Heart left ventricle (tissue), 13 donors: ENCODE results near the gene MAP4K5.

Experiments
- CTCF ChIP-seq, 12 donors: fragments of 200-600 bp; sonication (generic) in 4 of 12; IDR thresholded peaks; one replicate each; pipeline versions ENCODE4 v1.5.0 to v1.8.0; 2018 to 2022; ENCODE audit warnings: antibody characterized with exemption in 12 of 12, mild to moderate bottlenecking in 5 of 12
- POLR2A ChIP-seq, 2 donors: fragments of 450-650 bp; IDR thresholded peaks; one replicate each; pipeline ENCODE4 v1.6.1; 2017; ENCODE audit warnings: antibody characterized with exemption in 2 of 2, mild to moderate bottlenecking in 2 of 2, moderate library complexity in 2 of 2
- donor health status: ischemic (EF 13 %, LVEDD 7.1; RV severe dilation, severe dysfunction).
- donor health status: DM: no; HTN: yes; CAD: no.
- donor health status: DM: no; HTN: no; CAD: no.
- donor health status: ischemic (EF 25% LVEDD 6.9; RV normal size, moderate dysfunction).
- donor health status: ischemic (EF 25% LVEDD 5.7; RV mildly dilated, moderate dysfunction).
- donor health status: ischemic (EF 35%, LVEDD 5.7; RV mildly dilated, moderate dysfunction).
- donor health status: nonischemic (EF 11% LVEDD 7.7; RV severe dilation, severe dysfunction).
- donor health status: DM: yes; HTN: yes; CAD: no.
- donor health status: PGD.
- donor health status: ischemic (EF 29% LVEDD 5.4; RV normal size, mild dysfunction).
- donor health status: nonischemic (EF 23%, LVEDD 6.1; RV moderate dilation, normal function).

- TF ChIP-seq POLR2A (IDR thresholded peaks at IDR 0.05): no peak
- TF ChIP-seq CTCF (IDR thresholded peaks at IDR 0.05): no peak
These were observed 30.5 kb upstream of the MAP4K5 start for GRCh38 chr14:50562841-50563240.
